Loucy (cell line): ENCODE data around the gene CKLF.

Experiments
- CTCF ChIP-seq: fragments of 200-600 bp; sonication (generic); conservative IDR thresholded peaks from 2 replicates; pipeline ENCODE4 v1.5.1; 2014; ENCODE audit warnings: mild to moderate bottlenecking, antibody characterized with exemption, low read length
- EZH2phosphoT487 ChIP-seq: fragments of 200-600 bp; IDR thresholded peaks from 2 replicates; pipeline ENCODE4 v1.6.1; 2018; ENCODE audit warnings: antibody characterized with exemption, mild to moderate bottlenecking, moderate library complexity, borderline replicate concordance

GRCh38 chr16:66509576-66509975 is 42.8 kb upstream of the CKLF start:
- TF ChIP-seq CTCF: no peak
- no peak for TF ChIP-seq EZH2phosphoT487
